HG03095 (cell line): ENCODE measurements around the gene DHRS3.
"Not testable (repeated sequence)": the region's sequence is repeated elsewhere in the genome, so short reads cannot be mapped to it uniquely, and the experiment has no call there.

Source experiments
- ATAC-seq: cut with Tn5 transposase; IDR thresholded peaks from one replicate; pipeline ENCODE4 v1.9.1; 2021; ENCODE audit warnings: moderate library complexity; ENCODE audit not compliant: unreplicated experiment

The DHRS3 gene

DNA sequence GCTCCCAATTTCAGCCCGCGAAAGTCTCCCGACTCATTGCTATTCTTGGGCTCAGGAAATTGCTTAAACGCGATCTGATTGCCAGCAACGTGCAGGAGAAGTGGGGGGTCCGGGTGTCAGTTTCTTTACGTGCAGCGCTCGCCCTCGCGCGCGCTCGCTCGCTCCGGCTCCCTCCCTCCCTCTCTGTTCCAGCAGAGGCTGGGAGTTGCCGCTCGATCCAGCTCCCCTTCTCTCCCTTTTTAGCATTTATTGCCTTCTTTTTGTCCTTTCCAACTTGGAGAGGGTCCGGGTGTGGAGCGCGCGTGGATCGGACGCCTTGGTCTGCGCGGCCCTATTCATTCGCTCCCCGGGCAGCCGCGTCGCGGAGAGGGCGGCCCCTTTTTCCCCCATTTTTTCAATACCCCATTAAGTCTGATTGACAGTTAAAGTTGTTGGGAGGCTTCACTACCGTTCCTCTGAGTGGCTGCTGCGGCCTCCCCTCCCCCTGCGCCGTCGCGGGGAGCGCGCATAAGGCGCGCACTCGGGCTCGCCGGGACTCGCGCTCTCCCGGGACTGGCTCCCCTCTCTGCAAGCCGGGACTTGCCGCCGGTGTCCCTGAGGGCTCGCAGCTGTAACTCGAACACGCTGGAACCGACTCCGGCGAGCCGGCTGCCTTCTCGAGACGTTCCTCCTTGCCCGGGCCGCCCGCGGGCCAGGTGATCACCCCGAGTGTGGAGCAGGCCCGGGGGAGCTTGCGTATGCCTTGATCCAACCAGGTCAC lies at the start of gene DHRS3:
Gene DHRS3, minus strand, starts transcription at position 310 of the 760 bp plus-strand sequence. CDS start 862 bp downstream, outside the sequence.
- no peak for ATAC-seq

DNA sequence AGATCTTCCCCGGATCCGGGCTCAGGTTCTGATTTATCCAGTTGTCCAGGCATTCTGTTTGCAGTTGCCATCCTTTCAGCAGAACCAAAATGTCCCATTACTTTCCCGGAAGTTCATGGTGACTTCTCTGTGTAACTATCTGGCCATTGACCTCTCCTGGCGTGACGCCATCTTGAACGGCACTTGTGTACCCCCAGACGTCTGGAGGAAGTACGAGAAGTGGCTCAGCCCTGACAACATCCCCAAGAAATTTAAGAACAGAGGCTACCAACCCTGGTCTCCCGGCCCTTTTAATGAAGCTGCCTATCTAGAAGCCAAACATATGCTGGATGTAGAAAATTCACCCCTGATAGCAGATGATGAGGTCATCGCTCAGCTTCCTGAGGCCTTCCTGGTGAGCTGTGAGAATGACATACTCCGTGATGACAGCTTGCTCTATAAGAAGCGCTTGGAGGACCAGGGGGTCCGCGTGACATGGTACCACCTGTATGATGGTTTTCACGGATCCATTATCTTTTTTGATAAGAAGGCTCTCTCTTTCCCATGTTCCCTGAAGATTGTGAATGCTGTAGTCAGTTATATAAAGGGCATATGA lies 48.2 kb upstream of the DHRS3 start:
- no peak for ATAC-seq

- no peak for ATAC-seq
Observed at GRCh38 chr1:12665511-12665910, 47.5 kb upstream of the DHRS3 start.

DNA sequence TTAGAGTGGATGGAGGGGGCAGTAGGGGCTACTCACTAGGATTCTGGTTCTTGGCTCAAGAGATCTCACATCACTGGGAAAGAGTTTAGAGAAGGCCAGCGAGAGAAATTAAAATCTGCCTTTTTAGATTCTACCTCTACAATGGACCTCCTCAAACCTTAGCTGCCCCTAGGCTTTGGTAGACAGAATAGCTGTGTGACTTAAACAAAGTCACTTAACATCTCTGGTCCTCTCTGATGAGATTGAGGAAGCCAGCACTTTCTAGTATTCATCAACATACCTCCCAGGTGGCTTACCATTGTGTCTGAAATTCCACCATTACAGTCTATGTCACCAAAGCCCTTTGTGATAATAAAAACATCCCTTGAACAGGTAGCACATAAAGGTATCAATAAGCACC lies 44.5 kb upstream of the DHRS3 start:
- ATAC-seq, result no peak

GRCh38 chr1:12661606-12662219 lies 43.7 kb upstream of the DHRS3 start:
- ATAC-seq, result no peak

- no peak for ATAC-seq
Observed at GRCh38 chr1:12658531-12659453, 40.8 kb upstream of the DHRS3 start.

GRCh38 chr1:12657885-12658512 lies 40.0 kb upstream of the DHRS3 start:
- not testable (repeated sequence) for ATAC-seq

- no peak for ATAC-seq
Observed at GRCh38 chr1:12657060-12657884, 39.3 kb upstream of the DHRS3 start.

- no peak for ATAC-seq
Observed at GRCh38 chr1:12656575-12656974, 38.6 kb upstream of the DHRS3 start.

GRCh38 chr1:12654657-12655056 lies 36.6 kb upstream of the DHRS3 start:
- no peak for ATAC-seq

- ATAC-seq, result no peak
Observed at GRCh38 chr1:12654004-12654567, 36.1 kb upstream of the DHRS3 start.

DNA sequence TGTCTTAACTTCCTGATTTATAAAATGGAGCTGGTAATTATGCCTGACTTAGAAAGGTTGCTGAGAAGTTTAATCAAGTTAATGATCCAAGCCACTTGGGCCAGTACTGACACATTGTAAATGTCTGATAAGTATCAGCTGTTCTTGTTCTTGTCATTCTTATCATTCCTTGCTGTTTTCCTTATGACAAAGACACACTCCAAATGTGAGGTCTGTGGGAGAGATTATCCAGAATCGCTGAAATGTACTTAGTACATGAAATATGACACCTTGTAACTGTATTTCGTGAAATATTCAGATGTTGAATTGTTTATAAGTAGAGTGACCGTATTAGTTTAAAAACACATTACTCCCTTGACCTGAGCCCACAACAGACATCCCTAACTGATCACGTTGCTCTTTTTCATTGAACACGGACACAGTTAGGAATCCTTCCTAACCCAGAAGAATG lies 32.0 kb upstream of the DHRS3 start:
- ATAC-seq, result no peak

- no peak for ATAC-seq
Observed at GRCh38 chr1:12648741-12649140, 30.7 kb upstream of the DHRS3 start.

GRCh38 chr1:12645401-12645800 lies 27.4 kb upstream of the DHRS3 start:
- not testable (repeated sequence) for ATAC-seq

DNA sequence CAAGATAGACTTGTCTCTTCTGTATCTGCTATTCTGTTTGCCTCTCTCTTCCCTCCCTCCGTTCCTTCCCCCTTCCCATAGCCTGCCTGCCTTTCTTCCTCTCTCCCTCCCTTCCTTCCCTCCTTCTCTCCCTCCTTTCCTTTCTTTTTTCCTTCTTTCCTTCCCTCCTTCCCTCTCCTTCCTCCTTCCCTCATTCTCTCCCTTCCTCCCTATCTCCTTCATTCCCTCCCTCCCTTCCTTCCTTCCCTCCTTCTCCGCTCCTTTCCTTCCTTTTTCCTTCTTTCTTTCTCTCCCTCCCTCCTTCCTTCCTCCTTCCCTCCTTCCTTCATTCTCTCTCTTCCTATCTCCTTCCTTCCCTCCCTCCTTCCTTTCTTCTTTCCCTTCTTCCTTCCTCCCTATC lies 26.8 kb upstream of the DHRS3 start:
- ATAC-seq, result no peak

GRCh38 chr1:12644237-12644636 lies 26.2 kb upstream of the DHRS3 start:
- ATAC-seq, result no peak

GRCh38 chr1:12643785-12644184 lies 25.8 kb upstream of the DHRS3 start, which contains the start of gene AADACL4:
TSS of gene AADACL4 (plus strand) at chr1:12644085. CDS start at chr1:12644547, 462 bp downstream.
- no peak for ATAC-seq

DNA sequence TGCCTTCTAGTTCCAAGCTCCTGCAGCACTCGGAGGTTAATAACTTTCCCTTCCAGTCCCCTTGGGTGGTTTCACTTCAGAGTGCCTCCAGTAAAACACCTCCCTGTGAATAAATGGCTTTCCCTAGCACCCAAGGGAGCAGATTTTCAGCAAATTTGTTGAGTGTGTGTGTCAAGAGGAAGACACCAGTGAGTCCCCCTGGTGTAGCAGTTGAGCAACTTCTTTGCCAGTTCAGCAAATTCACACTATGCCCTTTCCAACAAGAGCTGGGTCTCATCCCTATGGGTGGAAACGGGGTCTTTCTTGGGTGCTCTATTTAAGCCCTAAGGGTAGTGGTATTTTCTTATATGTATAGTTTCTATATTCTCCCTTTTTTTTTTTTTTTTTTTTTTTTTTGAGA lies 25.1 kb upstream of the DHRS3 start:
- ATAC-seq, result no peak

DNA sequence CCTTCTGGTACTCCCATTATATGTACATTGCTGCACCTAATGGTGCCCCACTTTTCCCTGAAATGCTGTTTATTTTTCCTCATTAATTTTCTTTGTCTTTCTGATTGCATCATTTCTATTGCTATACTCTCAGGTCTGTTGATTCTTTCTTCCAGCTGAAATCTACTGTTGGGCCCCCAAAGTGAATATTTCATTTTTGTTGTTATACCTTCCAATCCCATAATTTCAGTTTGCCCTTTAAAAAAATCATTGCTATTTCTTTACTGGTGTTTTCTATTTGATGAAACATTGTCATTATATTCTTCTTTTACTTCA lies 22.9 kb upstream of the DHRS3 start:
- ATAC-seq, result no peak
